Stimulated activated CD8-positive, alpha-beta memory T cell treated with anti-CD3 and anti-CD28 coated beads, Interleukin-12 subunit alpha, Interleukin-12 subunit beta, amount 100 ng/mL, for 24 hours (primary cell): ENCODE data around the gene SCLY.

ENCODE experiments used
- DNase-seq: peaks from one replicate; pipeline ENCODE4 v3.0.0-alpha.2; 2020; ENCODE audit errors: extremely low read depth

The SCLY gene

GRCh38 chr2:238069877-238070276 lies 9.1 kb downstream of the SCLY start:
- DNase-seq, result no peak

- no peak for DNase-seq
Observed at GRCh38 chr2:238075397-238075796, 14.6 kb downstream of the SCLY start.

- no peak for DNase-seq
Observed at GRCh38 chr2:238077292-238077691, 16.5 kb downstream of the SCLY start.

- no peak for DNase-seq
Observed at GRCh38 chr2:238079874-238080327, 19.1 kb downstream of the SCLY start.

- no peak for DNase-seq
Observed at GRCh38 chr2:238080518-238080917, 19.7 kb downstream of the SCLY start.

GRCh38 chr2:238081150-238081549 lies 20.3 kb downstream of the SCLY start:
- no peak for DNase-seq

GRCh38 chr2:238081561-238081960 lies 20.8 kb downstream of the SCLY start:
- no peak for DNase-seq

- no peak for DNase-seq
Observed at GRCh38 chr2:238082151-238082550, 21.4 kb downstream of the SCLY start.

- DNase-seq, result no peak
Observed at GRCh38 chr2:238082827-238083226, 22.0 kb downstream of the SCLY start.

- DNase-seq, result no peak
Observed at GRCh38 chr2:238083919-238084318, 23.1 kb downstream of the SCLY start.

- DNase-seq, result no peak
Observed at GRCh38 chr2:238084761-238085160, 24.0 kb downstream of the SCLY start.

- DNase-seq, result no peak
Observed at GRCh38 chr2:238085899-238086298, 25.1 kb downstream of the SCLY start.

- no peak for DNase-seq
Observed at GRCh38 chr2:238087211-238087610, 26.4 kb downstream of the SCLY start.

- DNase-seq, result no peak
Observed at GRCh38 chr2:238090887-238091286, 30.1 kb downstream of the SCLY start.

- DNase-seq, result no peak
Observed at GRCh38 chr2:238091436-238092060, 30.7 kb downstream of the SCLY start.

- no peak for DNase-seq
Observed at GRCh38 chr2:238092486-238093035, 31.8 kb downstream of the SCLY start.

- no peak for DNase-seq
Observed at GRCh38 chr2:238093181-238094140, 32.7 kb downstream of the SCLY start.

- no peak for DNase-seq
Observed at GRCh38 chr2:238094438-238095022, 33.7 kb downstream of the SCLY start.

- no peak for DNase-seq
Observed at GRCh38 chr2:238095143-238095542, 34.3 kb downstream of the SCLY start.

GRCh38 chr2:238096311-238097011 lies 35.7 kb downstream of the SCLY start:
- no peak for DNase-seq

- DNase-seq, result no peak
Observed at GRCh38 chr2:238097201-238097987, 36.6 kb downstream of the SCLY start.
